Stimulated activated CD8-positive, alpha-beta memory T cell treated with anti-CD3 and anti-CD28 coated beads, Interleukin-15, amount 100 ng/mL, for 48 hours (primary cell): ENCODE data around the gene TNS3.
"Not testable (repeated sequence)": the region's sequence is repeated elsewhere in the genome, so short reads cannot be mapped to it uniquely, and the experiment has no call there.

ENCODE experiments used
- DNase-seq, 2 donors: peaks; one replicate each; pipeline ENCODE4 v3.0.0-alpha.2; 2020; ENCODE audit warnings: low read depth in 2 of 2

Gene TNS3

DNA sequence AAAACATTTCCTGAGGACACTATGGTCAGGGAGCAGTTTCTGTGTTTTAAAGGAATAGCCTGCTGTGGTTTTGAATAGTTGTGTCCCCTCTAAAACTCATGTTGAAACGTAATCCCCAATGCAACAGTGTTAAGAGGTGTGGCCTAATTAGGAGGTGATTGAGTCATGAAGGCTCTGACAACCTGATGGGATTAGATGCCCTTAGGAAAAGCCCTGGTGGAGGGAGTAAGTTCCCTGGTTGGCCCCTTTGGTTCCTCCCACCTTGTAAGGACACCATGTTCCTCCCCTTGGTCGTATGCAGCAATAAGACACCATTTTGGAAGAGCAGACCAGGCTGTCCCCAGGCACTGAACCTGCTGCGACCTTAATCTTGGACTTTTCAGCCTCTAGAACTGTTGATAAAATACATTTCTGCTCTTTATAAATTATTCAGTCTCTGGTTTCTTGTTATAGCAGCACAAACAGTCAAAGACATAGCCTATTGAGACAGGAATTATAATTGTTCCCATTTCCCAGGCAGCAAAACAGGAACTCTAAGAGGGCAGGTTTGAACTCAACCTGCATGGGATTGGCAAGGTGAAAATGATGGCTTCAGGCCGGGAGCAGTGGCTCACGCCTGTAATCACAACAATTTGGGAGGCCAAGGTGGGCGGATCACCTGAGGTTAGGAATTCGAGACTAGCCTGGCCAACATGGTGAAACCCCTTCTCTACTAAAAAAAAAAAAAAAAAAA, 20.5 kb upstream of the TNS3 start:
- no peak for DNase-seq

DNA sequence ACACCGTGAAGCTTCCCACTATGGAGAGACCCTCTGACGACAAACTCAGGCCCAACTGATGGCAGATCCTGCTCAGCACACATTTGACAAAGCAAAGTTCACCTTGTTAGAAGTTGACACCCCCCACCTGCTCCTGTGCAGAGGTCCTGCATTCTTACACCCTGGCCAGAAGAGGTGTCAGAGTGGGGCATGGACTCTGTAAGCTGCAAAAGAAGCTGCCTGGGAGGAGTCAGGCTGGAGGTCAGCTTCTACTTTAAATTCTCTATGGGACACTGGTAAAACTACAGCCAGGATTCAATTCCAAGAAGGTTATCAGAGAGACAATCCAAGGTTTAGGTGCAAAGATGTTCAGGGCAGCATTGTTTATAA, 20.0 kb upstream of the TNS3 start:
- no peak for DNase-seq

DNA sequence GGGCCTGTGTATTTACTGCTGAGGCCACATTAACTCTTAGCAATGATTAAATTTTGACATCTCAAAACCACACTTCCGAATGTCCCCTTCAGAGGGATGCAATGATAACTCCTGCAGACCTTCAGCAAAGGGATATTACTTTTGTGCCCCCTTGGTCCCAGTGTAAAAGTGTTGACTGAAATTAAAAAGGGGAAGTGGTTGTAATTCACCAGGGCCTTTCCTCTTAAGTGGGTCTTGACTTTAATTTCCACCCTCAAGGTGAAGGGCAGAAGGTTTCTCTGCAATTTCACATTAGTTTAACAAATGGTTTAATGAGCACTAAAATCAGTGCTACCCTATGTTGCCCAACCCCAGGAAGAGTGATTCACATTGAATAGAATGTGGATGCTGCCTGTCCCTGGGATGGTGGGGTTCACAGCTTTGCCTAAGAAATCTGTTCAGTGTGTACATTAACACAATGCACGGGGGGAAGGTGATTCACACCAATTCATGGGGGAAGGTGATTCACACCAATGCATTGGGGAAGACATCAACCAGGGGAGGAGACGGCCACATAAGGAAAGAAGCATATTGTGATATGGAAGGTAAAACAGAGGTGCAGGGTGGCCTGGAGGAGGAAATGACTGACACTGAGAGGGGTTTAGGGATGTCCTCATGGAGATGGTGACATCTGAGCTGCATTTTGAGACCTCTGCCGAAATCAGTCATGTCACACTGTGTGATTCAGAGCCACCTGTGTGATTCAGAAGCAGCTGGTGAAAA, 19.4 kb upstream of the TNS3 start:
- DNase-seq = no peak

DNA sequence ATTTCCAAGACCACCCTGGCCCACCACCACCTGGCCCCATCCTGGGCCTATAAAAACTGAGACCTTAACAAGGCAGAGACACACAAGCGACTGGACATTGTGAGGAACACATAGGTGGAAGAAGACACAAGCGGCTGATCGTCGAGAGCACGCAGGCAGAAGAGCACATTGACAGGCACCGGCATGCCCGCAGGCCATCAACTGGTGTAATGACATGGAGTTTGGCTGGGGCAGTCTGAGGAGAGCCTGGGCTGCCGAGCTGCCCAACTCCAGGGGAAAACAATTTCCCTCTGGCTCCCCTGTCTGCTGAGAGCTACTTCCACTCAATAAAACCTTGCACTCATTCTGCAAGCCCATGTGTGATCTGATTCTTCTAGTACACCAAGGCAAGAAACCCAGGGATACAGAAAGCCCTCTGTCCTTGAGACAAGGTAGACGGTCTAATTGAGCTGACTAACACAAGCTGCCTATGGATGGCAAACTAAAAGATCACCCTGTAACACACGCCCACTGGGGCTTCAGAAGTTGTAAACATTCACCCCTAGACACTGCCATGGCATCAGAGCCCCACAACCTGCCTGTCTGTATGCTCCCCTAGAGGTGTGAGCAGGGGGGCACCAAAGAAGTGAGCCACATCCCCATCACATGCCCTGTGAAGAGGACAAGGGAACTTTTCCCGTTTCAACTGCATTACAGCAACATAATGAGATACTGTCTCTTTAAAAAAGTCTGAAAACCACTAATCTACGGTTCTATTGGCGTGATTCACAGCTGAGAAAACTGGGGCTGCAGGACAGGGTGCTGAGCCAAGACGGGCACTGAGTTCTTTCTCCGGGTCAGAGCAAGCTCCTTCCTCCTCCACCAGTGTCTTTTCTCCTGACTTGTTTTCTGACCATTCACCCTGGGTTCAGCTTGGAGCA, 18.5 kb upstream of the TNS3 start:
- no peak for DNase-seq

DNA sequence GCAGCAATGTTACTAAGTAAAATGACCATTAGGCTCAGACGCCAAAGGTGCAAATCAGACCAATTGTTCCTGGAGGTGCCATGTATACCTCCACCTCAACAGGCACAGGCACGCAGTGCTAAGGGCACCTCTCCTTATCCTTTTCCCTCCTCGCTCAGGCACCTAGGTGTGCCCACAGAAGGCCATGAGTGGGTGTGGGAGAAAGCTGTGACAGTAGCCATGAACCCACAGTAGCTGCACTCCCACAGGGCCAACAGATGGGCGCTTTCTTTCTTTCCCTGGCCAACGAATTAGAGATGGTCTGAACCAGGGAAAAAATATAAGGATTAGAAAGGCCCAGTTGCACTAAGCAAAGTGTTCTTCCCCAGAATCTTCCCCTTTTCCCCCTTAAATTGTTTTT, 15.5 kb upstream of the TNS3 start:
- DNase-seq = no peak

DNA sequence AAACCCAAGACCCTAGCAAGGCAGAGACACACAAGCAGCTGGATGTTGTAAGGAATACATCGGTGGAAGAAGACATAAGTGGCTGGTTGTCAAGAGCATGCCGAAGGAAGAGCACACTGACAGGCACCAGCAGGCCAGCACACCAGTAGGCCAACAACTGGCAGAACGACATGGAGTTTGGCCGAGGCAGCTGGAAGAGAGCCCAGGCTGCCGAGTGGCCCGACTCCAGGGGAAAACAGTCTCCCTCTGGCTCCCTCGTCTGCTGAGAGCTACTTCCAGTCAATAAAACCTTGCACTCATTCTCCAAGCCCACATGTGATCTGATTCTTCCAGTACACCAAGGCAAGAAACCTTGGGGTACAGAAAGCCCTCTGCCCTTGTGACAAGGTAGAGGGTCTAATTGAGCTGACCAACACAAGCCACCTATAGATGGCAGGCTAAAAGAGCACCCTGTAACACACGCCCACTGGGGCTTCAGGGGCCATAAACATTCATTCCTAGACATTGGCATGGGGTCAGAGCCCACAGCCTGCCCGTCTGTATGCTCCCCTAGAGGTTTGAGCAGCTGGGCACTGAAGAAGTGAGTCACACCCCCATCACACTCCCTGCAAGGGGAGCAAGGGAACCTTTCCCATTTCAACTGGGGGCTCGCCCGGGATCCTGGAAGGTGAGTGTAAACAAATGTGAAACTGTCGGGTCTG, 14.7 kb upstream of the TNS3 start:
- DNase-seq = no peak

DNA sequence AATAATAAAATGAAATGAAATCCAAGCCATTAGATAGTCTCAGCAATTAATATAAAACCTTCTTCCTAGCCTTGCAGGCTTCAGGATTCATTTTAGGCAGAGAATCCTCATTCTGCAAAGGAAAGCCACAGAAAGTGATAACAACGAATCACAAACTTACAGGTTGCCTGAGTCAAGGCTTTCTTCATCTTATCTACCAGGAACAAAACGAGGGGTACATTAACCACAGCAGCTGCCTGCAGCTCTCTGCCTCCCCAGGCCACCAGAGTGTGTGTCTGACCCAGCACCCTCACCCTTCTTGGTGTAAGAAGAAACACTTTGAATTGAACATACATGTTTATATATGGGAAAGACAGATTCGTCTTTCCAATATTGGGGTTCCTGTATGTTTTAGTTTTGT, 12.5 kb upstream of the TNS3 start:
- no peak for DNase-seq

DNA sequence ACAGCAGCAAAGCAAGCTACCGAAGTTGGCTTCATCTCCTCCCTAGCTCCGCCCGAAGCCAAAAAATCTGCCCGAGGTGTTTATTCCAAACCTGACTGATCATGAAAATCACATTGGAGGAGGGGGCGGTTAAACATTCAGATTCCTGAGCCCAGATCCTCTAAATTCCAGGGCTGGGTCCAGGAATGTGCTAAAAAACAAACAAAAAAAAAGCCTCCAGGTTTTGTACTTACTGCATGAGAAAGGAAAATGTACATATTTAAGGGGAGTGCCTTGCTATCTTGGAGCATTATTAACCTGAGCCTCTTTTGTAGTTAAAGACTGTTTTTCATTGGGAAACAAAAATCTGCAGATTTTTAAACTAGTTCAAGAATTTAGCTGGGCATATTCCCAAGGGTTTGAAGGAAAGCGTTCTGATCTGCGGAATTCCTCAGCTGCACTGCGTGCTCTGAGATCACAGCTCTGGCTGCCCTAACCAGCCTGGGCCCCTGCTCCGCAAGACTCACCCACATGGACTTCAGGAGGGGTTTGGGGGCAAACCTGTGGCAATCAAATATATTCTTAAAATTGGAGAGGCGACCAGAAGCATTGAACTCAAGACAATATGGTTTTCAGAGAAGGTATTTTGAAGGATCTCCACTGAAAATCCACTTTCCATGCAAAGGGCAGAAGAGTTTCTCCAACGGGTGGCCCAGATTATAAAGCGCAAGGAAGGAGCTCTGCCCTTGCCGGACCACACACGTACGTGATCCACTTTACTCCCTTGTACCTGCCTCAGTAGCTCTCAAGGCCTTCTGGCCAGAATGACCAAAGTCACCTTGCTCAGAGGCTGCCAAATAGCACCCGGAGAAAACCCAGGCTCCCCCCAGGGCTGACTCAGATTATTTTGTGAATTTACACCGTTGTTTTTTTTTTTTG, 10.0 kb upstream of the TNS3 start:
- DNase-seq = no peak

DNA sequence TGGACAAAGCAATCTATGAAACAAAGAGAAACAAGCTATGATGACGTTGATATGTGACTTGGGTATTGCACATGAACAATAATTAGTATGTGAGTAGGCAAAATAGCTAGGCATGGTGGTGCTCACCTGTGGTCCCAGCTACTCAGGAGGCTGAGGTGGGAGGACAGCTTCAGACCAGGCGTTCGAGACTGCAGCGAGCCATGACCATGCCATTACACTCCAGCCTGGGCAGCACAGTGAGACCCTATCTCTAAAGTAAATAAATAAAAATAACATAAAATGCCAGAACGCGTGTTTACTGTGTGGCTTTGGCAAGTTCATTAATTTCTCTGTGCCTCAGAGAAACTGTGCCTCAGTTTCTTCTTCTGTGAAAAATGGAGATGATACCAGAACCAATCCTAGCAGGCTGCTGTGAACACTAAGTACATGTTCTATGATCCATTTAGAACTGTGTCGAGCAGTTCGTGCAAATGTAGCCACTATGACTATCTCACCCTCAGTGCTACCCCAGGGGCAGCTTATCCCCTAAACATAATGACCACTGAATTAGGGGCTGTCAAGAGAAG, 9.3 kb upstream of the TNS3 start:
- no peak for DNase-seq

DNA sequence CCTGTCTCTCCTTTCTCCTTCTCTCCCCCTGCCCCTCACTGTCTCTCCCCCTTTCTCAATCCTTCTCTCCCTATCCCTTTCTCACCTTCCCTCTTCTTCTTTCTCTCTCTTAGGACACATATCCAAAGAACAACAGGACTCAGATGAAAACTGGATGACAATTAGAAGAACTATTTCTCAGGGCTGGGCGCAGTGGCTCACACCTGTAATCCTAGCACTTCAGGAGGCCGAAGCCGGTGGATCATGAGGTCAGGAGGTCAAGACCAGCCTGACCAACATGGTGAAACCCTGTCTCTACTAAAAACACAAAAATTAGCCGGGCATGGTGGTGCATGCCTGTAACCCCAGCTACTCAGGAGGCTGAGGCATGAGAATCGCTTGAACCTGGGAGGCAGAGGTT, 8.3 kb upstream of the TNS3 start:
- not testable (repeated sequence) for DNase-seq

DNA sequence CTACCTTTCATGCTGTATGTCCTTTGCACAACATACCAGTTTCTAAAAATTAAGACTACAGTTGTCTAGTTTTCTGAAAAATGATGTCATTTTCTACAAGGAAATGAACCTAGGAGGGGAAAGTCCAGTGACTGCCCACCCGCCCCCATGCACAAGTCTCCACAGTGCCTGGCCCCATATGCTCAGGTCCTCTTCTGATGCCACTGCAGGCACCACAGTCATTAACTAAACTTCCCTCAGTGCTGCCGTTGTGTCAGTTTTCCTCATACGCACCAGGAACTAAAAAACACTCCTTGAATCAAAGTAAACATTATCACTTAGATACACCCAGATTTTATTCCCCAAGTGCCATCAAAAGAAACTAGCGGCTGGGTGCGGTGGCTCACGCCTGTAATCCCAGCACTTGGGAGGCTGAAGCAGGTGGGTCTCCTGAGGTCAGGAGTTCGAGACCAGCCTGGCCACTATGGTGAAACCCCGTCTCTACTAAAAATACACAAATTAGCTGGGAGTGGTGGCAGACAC, 6.9 kb upstream of the TNS3 start:
- DNase-seq = no peak

DNA sequence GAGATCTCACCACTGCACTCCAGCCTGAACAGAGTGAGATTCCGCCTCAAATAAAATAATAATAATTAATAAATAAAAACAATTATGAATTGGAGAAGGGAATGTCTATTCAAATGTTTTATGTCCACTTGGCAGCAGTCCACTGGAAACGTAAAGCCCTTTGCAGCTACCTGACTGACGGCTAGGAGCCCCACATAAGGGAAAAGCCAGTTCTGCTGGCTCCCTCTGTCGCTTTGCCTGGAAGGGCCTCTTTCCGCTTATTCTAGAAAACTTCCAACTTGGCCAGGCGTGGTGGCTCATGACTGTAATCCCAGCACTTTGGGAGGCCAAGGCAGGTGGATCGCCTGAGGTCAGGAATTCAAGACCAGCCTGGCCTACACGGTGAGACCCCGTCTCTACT, 6.1 kb upstream of the TNS3 start:
- DNase-seq = no peak

DNA sequence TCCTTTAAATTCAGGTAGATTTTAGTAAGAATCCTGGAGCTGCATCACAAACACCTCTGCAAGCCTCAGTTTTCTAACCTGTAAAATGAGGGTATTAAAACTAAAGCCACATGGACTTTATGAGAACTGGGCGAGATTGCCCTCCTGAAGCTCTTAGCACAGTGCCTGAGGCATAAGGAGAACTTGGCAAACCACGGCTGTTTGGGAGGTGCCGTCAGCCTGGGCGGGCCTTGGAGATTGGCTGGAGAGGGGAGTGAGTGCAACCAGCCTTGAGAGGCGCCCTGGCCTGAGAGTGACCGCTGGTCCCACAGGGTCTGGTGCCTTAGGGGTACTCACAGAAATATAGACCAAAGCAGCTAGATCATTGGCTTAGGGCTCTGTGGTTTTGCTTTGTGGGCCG, 5.4 kb upstream of the TNS3 start:
- no peak for DNase-seq

DNA sequence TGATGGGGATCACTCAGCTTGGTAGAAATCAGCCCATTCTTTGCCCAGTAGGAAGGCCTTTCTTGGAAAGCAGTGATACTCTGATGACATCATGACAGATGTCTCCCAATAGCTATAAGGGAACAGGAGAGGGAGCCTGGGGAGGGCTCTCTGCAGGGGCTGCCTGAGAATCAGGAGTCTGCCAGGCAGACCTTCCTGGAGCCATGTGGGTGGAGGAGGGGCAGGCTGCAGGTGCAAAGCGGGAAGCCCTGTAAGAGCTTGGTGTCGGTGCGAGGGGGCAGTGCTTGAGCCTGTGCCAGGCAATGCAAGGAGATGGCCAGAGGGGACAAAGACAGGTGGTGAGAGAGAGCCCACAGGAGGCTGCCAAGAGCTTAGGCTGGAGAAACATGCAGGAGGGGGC, 5.0 kb upstream of the TNS3 start:
- no peak for DNase-seq

DNA sequence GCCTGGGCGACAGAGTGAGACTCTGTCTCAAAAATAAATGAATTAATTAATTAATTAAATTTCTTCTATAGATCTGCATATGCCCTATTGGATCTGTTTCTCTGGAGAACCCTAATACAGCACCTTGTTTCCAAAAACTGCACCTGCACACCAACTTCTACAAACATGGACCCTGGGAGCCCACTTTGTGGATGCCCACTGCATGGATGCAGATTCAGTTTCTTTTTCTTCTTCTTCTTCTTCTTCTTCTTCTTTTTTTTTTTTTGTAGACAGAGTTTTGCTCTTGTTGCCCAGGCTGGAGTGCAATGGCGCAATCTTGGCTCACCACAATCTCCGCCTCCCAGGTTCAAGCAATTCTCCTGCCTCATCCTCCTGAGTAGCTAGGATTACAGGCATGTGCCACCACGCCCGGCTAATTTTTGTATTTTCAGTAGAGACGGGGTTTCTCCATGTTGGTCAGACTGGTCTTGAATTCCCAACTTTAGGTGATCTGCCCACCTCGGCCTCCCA, 4.3 kb upstream of the TNS3 start:
- not testable (repeated sequence) for DNase-seq

DNA sequence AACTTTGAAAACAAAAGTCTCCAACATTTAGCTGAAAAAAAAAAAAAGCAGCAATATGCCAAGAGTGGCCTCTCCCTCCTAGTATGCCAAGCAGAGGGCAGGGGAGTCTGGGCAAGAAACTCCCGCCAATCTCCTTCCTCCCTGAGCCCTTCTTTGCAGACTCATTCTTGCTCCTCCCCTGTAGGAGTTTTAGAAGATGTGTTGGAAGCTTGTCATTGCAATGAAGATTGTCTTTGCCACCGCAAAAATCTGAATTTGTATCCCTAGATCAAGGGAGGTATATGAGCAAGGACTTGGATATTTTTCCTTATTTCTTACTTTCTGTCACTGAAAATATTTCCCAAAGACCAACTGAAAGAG, 2.6 kb upstream of the TNS3 start:
- no peak for DNase-seq

DNA sequence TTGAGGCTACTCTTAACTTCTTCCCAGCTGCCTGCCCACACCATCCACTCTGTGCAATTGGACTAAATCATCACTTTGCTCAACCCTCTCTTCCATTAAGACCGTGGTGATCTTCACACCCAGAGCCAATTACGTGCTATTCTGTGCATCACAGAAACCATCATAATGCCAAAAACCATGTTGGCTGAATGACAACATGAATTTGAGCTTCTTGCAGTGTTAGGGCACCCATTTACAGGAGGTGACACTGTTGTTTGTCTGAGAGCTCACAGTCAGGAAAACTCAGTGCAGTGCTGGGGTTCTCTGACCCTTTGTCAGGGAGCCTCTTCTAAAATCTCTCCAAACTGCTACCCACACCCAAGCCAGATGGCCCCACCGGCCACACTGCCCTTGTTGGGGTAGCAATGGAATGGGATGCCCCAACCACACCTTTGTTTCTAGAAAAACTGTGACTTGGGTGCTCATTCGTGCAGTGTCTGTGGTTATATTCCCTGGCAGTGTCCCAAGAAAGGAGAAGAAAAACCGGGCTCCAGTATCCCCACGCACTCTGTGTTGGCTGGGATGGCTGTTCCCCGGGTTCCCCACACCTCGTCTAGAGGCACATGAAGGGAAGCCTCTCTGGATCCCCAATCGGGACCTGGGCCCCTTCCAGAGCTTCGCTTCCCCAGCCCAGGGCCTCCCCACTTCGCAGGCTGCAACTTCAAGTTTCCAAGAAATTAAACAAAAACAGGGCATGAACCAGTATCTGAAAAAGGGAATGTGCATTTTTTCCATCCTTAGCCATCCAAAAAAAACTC, 2.0 kb upstream of the TNS3 start:
- no peak for DNase-seq

DNA sequence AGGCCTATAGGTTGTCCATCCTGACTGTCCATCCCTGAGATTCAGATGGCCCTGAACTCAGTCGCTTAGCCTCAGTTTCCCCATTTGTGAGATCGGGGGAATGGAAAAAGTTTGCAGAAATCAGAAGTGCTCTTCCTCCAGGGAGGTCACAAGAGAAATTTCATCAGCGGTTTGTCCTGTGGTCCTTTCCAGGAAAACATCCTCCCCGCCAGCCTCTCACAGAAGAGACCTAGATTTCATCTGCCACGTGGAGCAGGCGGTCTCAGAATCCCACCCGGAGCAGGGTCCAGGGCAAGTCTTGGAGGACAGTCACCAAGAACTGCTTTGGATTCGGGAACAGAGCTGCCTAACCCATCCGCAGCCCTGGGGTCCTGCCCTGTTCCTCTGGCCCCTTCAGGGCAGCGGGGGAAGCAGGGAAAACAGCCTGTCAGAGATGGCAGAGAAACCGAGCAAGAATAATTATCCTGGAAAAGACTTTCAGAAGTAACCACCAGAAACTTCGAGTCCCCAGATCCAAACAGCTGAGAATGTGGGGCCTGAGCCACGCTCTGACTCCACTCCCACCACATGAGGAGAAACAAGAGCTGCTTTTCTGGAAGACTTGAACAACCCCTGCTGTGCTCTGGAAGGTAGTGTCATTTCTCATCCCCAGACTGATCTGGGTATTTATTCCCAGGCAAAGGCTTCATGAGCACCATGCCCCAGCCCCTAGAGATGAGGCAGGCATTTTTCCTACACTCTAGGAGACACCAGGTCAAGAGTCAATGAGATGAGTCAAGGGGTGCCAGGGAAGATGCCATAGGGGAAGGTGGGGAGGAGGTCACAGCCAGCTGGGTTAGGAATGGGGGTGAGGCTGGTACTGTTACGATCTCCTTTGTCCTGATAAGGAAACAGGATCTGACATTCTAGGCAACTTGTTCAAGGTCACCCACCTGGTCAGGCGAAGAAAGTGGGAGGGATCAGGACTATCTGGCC, 1.1 kb upstream of the TNS3 start:
- DNase-seq = no peak
